Posterior vena cava (tissue), 2 donors: ENCODE results near the gene CLSTN3. TPM values are rescaled to one million over a fixed set of nuclear protein-coding genes. Genes with fewer than 3 reads are reported as not detected.

ENCODE experiments used
- DNase-seq: peaks from one replicate; pipeline ENCODE4 v3.0.0-alpha.2; 2020; ENCODE audit warnings: low spot score
- intact Hi-C, 2 donors: fragments of 100-400 bp; cut with DNase I; formaldehyde crosslinking; loops; one replicate each; pipeline versions ENCODE4 v1.14.1 to v1.14.2; 2022 to 2023
- total RNA-seq, 2 donors: library from RNA; stranded (reverse); fragmentation: NEBNext Ultra II Directional; extraction: Animal tissue kit (Norgen Biotek cat#: 25700); gene quantifications; one replicate each; pipeline ENCODE4 v1.2.1, GENCODE V29; 2021
- donor health status: DM: yes; HTN: yes; CAD: no.
- donor health status: DM: yes; HTN: yes; CAD: no.

The CLSTN3 gene
- total RNA-seq, 2 donors from 2014 or later = 31.0 to 31.7 TPM

- intact Hi-C loops = no loop called here
Measured at GRCh38 chr12:7142056-7142644, 12.0 kb downstream of the CLSTN3 start.

DNA sequence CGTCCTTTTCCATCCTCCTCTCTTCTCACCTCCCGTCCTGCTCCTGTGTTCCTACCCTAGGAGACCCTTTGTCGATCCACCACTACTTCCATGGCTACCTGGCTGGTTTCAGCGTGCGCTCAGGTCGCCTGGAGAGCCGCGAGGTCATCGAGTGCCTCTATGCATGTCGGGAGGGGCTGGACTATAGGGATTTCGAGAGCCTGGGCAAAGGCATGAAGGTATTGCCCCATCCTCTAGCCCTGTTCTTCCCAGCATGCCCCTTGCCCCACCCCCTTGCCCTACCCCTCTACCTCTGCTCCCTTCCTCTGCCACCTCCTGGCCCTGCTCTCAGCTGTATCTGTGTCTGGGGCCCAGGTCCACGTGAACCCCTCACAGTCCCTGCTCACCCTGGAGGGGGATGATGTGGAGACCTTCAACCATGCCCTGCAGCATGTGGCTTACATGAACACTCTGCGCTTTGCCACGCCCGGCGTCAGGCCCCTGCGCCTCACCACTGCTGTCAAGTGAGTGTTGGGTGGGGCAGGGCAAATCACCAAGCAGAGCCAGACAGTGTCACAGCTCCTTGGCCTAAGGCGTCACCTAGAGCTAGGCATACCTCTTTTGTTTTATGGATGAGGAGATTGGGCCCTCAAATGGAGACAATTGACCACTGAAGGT, 12.8 kb downstream of the CLSTN3 start:
- intact Hi-C loops = no loop called here
- DNase-seq = peak; percentile 49

More at GRCh38 chr12:7142056-7142644, 12.0 kb downstream of the CLSTN3 start:
- peak; percentile 80 for DNase-seq

DNA sequence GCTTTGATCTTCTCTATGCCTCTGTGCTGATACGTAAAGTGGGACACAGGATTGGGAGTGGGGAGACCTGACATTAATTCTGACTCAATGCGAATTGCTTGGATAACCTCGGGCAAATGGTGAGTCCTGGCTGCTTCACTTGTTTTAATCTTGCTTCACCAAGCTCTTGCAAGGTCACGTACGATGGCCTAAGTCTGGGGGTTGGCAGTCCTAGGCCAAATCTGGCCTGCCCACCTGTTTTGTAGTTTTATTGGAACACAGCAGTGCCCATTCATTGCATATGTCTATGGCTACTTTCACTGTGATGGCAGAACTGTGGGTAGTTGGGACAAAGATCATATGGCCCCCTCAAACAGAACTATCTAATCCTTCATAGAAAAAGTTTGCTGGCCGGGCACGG, 13.4 kb downstream of the CLSTN3 start:
- intact Hi-C loops = no loop called here
- DNase-seq = no peak

- DNase-seq = peak; percentile 82
- intact Hi-C loops = no loop called here
Measured at GRCh38 chr12:7144414-7145120, 14.4 kb downstream of the CLSTN3 start.

GRCh38 chr12:7145671-7146070, 15.5 kb downstream of the CLSTN3 start:
- intact Hi-C loops = no loop called here

GRCh38 chr12:7146228-7146627, 16.1 kb downstream of the CLSTN3 start:
- peak; percentile 30 for DNase-seq
- intact Hi-C loops = no loop called here

More at GRCh38 chr12:7145671-7146070, 15.5 kb downstream of the CLSTN3 start:
- DNase-seq = no peak

- no peak for DNase-seq
- intact Hi-C loops = no loop called here
Measured at GRCh38 chr12:7146906-7147305, 16.7 kb downstream of the CLSTN3 start.

DNA sequence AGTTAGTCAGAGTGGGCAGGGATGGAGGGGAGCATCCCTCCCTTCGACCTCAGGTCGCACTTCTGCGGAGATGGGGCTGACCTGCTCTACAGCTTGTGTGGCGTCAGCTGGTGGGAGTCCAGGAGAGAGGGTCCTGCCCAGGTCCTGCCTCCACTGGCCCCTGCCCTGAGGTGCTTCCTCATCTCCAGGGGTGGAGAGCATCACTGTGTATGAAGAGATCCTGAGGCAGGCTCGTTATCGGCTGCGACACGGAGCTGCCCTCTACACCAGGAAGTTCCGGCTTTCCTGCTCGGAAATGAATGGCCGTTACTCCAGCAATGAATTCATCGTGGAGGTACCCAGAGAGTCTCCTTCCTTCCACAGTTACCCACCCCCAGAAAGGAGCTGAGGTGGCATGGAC, 20.2 kb downstream of the CLSTN3 start:
- intact Hi-C loops = no loop called here
- peak; percentile 72 for DNase-seq

DNA sequence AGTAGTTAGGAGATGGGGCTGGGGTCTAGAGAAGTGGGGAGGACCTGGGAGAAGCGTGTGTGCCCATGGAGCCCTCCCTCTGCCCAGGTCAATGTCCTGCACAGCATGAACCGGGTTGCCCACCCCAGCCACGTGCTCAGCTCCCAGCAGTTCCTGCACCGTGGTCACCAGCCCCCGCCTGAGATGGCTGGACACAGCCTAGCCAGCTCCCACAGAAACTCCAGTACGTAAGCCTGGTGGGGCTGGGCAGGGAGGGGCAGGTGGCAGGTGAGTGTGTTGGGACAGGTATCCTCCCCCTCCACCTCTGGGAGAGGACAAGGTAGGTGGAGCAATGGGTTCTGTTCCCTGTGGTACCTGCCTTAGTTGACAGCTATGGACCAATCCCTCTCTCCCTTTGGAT, 20.7 kb downstream of the CLSTN3 start:
- peak; percentile 66 for DNase-seq
- intact Hi-C loops = no loop called here

- intact Hi-C loops = no loop called here
- no peak for DNase-seq
Measured at GRCh38 chr12:7151532-7151931, 21.4 kb downstream of the CLSTN3 start.

DNA sequence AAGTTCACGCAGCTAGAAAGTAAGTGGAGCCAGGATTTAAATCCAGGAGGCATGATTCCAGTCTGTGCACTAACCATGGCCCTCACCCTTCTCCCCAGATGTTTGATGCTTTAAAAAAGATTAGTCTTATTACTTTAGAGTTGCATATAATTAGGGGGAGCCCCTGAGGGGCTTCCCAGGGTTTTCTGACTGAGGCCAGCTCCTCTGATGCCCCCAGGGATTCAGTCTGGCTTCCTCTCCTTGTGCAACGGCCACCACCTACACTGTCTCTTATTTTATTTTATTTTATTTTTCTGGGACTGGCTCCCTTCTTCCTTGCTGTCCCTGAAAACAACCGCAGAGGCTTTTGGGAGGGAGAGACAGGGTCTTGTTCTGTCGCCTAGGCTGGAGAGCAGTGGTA, 22.6 kb downstream of the CLSTN3 start:
- intact Hi-C loops = no loop called here
- peak; percentile 10 for DNase-seq

DNA sequence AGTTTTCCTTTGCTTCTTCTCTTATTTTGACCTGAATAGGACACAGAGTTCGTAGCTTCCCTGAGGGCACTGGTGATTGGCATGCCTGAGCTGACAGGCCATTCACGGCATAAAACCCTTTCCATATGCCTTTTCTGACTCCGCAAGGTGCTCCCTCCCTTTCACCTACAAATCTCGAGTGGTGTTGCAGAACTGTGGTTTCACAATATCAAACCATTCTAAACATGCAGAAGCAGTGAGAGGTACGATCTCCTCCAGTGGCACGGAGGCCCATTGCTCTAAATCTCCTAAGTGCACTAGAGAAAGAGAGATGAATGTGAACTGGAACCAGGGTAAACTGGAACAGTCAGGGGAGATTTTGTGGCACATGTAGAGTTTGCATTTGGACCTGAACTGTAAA, 23.9 kb downstream of the CLSTN3 start:
- intact Hi-C loops = no loop called here
- peak; percentile 22 for DNase-seq

DNA sequence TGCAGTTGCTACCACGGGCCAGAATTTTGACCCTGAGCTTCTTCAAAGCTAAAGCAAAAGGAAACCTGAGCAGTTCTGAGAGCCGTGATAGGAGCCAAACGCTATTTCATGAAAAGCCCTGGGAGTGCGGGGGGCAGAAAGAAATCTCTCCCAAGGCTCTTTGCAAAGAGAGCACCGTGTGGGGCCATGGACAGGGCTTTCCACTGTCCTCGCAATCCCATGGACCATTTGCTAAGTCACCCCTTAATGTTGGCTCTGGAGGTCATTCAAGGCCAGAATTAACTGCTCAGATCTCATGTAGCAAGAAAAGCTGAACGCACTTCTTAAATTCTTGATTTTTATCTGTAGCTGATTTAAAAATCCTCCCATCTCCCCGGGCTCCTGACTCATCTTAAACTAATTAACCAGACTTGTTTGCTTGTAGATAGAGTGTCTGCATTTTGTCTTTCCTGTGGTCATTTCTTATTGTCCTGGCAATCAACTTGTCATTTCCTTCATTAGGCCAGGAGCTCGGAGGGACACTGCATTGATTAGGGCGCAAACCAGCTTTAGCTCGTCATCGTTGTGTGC, 24.8 kb downstream of the CLSTN3 start:
- intact Hi-C loops = no loop called here
- DNase-seq = no peak

- no peak for DNase-seq
- intact Hi-C loops = no loop called here
Measured at GRCh38 chr12:7155471-7156034, 25.4 kb downstream of the CLSTN3 start.

GRCh38 chr12:7156259-7157197, 26.4 kb downstream of the CLSTN3 start:
- intact Hi-C loops = no loop called here
- no peak for DNase-seq

DNA sequence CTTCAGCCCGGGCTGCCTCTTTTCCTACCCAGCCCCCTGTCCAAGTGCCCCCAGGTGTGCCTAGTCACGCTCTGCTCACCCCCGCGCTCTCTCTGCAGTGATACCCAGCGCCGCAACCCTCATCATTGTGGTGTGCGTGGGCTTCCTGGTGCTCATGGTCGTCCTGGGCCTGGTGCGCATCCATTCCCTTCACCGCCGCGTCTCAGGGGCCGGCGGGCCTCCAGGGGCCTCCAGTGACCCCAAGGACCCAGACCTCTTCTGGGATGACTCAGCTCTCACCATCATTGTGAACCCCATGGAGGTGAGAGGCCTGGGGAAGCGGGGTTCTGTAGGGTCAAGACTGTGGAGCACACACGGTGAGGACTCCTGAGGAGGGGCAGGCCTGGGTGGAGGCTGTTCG, 27.2 kb downstream of the CLSTN3 start:
- DNase-seq = no peak
- intact Hi-C loops = no loop called here

DNA sequence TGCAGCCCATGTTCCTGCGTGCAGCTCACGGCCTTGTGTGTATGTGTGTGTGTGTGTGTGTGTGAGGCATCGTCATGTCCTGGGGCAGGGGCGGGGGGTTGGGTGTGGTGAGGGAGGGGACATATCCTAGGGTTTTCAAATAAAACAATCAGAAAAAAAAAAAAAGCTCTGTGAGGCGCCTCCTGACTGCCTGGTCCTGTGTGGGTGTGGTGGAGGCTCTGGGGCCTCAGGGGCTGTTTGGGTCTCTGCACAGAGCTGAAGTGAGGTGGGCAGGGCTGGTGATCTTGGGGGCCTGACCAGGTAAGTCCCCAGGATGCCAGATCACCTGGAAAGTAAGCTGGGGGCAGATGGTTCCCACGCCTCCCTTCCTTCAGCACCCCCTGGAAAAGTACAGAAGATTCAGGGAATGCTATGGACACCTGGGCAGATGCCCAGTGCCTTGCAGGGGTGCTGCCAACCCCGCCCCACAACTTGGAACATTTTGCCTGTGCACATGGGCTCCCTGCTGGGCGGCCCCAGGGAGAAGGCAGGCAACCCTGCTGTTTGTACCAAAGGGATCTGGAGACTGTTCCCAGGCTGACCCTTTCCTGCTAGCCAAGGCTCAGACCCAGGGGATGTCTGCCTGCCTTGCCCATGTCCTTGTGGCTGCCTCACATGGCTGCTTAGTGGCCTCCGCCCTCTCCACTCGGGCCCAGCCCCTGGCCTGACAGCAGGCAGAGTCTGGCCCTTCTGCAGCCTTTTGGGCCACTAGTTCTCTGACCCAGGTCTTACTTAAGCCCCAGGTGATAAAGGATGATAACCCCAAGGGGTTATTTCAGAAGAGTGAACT, 28.8 kb downstream of the CLSTN3 start:
- DNase-seq = no peak
- intact Hi-C loops = no loop called here

GRCh38 chr12:7160183-7160582, 30.0 kb downstream of the CLSTN3 start:
- no peak for DNase-seq
- intact Hi-C loops = no loop called here
